KMS-11 (cell line): Measurements from ENCODE around the gene CDK6.

Source experiments
- H2AFZ ChIP-seq: fragments of 200-600 bp; sonication (generic); 2 replicates; pipeline ENCODE4 v1.6.1; 2016; ENCODE audit warnings: antibody characterized with exemption, mixed run types, low read depth
- H3K27ac ChIP-seq: fragments of 200-600 bp; sonication (generic); 2 replicates; pipeline ENCODE4 v1.6.1; 2016; ENCODE audit warnings: mild to moderate bottlenecking, mixed run types
- H3K27me3 ChIP-seq: fragments of 200-600 bp; sonication (generic); 2 replicates; pipeline ENCODE4 v1.6.1; 2017; ENCODE audit warnings: mild to moderate bottlenecking, low read depth, mixed run types, moderate library complexity; ENCODE audit not compliant: insufficient read depth
- H3K36me3 ChIP-seq: fragments of 200-600 bp; sonication (generic); 2 replicates; pipeline ENCODE4 v1.6.1; 2017; ENCODE audit warnings: mild to moderate bottlenecking, mixed run types; ENCODE audit not compliant: insufficient read depth
- H3K4me1 ChIP-seq: fragments of 200-600 bp; sonication (generic); 2 replicates; pipeline ENCODE4 v1.6.1; 2016; ENCODE audit warnings: mild to moderate bottlenecking, low read depth, mixed run types; ENCODE audit not compliant: poor library complexity, severe bottlenecking
- H3K4me2 ChIP-seq: fragments of 200-600 bp; sonication (generic); 2 replicates; pipeline ENCODE4 v1.7.0; 2016; ENCODE audit warnings: mild to moderate bottlenecking, mixed run types
- H3K4me3 ChIP-seq: fragments of 200-600 bp; sonication (generic); IDR thresholded peaks from 2 replicates; pipeline ENCODE4 v1.6.1; 2017; ENCODE audit warnings: low read depth, low read length, mixed read lengths; ENCODE audit not compliant: insufficient read depth
- H3K79me2 ChIP-seq: fragments of 200-600 bp; sonication (generic); 2 replicates; pipeline ENCODE4 v1.6.1; 2016; ENCODE audit warnings: low read depth, mixed run types; ENCODE audit not compliant: insufficient read depth
- H3K9ac ChIP-seq: fragments of 200-600 bp; sonication (generic); 2 replicates; pipeline ENCODE4 v1.6.1; 2016; ENCODE audit warnings: mild to moderate bottlenecking, mixed run types
- H4K20me1 ChIP-seq: fragments of 200-600 bp; sonication (generic); 2 replicates; pipeline ENCODE4 v1.6.1; 2016; ENCODE audit warnings: mild to moderate bottlenecking, mixed run types; ENCODE audit not compliant: insufficient read depth
- TF ChIP-seq, protein P1 (sequence below): fragments of 200-600 bp; sonication (generic); conservative IDR thresholded peaks from 2 replicates; pipeline ENCODE4 v1.6.1; 2017; ENCODE audit warnings: low read depth, mild to moderate bottlenecking, antibody characterized with exemption, low read length, moderate library complexity, mixed read lengths

Gene CDK6

DNA sequence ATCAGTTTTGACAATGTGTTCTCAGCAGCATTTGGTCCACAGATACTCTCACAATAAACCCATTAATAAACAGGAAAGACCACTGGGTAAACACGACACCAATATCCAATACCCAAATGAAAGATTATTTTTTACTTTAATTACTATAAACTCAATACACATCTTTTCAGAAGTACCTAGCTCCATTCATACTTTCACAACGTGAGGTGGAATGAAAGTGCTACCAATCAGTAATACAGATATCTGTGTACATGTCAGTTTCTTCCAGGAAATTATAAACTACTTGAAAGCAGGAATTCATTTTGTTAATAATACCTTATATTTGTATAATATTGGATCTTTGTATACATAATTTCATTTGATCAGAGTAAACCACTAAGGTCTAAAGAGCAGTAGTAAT, 11.9 kb downstream of the CDK6 start:
- Histone ChIP-seq H3K4me1 (peaks cover 100% of the 10 kb centered on the region), H3K4me3 (no peak overlapping the region), H4K20me1 (peaks cover 41% of the 10 kb centered on the region), H3K9ac (no peak overlapping the region), H2AFZ (no peak overlapping the region), H3K36me3 (peaks cover 7% of the 10 kb centered on the region; the same call in 1 of the 2 replicates), H3K4me2 (peak overlapping the region; percentile 26), H3K79me2 (peaks cover 100% of the 10 kb centered on the region), H3K27ac (peak overlapping the region; percentile 38; the same call in 1 of the 2 replicates), H3K27me3 (no peaks in the 10 kb centered on the region)
- TF ChIP-seq, protein P1, sequence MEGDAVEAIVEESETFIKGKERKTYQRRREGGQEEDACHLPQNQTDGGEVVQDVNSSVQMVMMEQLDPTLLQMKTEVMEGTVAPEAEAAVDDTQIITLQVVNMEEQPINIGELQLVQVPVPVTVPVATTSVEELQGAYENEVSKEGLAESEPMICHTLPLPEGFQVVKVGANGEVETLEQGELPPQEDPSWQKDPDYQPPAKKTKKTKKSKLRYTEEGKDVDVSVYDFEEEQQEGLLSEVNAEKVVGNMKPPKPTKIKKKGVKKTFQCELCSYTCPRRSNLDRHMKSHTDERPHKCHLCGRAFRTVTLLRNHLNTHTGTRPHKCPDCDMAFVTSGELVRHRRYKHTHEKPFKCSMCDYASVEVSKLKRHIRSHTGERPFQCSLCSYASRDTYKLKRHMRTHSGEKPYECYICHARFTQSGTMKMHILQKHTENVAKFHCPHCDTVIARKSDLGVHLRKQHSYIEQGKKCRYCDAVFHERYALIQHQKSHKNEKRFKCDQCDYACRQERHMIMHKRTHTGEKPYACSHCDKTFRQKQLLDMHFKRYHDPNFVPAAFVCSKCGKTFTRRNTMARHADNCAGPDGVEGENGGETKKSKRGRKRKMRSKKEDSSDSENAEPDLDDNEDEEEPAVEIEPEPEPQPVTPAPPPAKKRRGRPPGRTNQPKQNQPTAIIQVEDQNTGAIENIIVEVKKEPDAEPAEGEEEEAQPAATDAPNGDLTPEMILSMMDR: no peak

GRCh38 chr7:92823042-92823441, 13.3 kb downstream of the CDK6 start:
- Histone ChIP-seq H3K4me2 (peak overlapping the region; percentile 26), H3K9ac (no peak overlapping the region), H3K27me3 (no peaks in the 10 kb centered on the region), H2AFZ (no peak overlapping the region), H3K79me2 (peaks cover 100% of the 10 kb centered on the region), H4K20me1 (peaks cover 31% of the 10 kb centered on the region), H3K4me3 (no peak overlapping the region), H3K36me3 (peaks cover 5% of the 10 kb centered on the region; the same call in 1 of the 2 replicates), H3K4me1 (peaks cover 100% of the 10 kb centered on the region), H3K27ac (peak overlapping the region; percentile 38; the same call in 1 of the 2 replicates)
- TF ChIP-seq, protein P1: no peak

- H3K9ac ChIP-seq: no peak overlapping the region
- H3K79me2 ChIP-seq: peaks cover 100% of the 10 kb centered on the region
- H3K27me3 ChIP-seq: no peaks in the 10 kb centered on the region
- H3K36me3 ChIP-seq: no peaks in the 10 kb centered on the region
- peaks cover 100% of the 10 kb centered on the region for H3K4me1 ChIP-seq
- no peak overlapping the region for H3K27ac ChIP-seq
- TF ChIP-seq, protein P1: no peak
- H3K4me2 ChIP-seq: peak overlapping the region; percentile 85; the same call in 1 of the 2 replicates
- no peak overlapping the region for H2AFZ ChIP-seq
- peaks cover 17% of the 10 kb centered on the region for H4K20me1 ChIP-seq
- H3K4me3 ChIP-seq: no peak overlapping the region
Measured at GRCh38 chr7:92820191-92820590, 16.2 kb downstream of the CDK6 start.

GRCh38 chr7:92817398-92817797, 19.0 kb downstream of the CDK6 start:
- Histone ChIP-seq H2AFZ (no peak overlapping the region), H3K4me2 (peak overlapping the region; percentile 85; the same call in 1 of the 2 replicates), H4K20me1 (no peaks in the 10 kb centered on the region), H3K79me2 (peaks cover 91% of the 10 kb centered on the region), H3K4me3 (no peak overlapping the region), H3K36me3 (no peaks in the 10 kb centered on the region), H3K27me3 (no peaks in the 10 kb centered on the region), H3K27ac (peak overlapping the region; percentile 98; the same call in 1 of the 2 replicates), H3K4me1 (peaks cover 100% of the 10 kb centered on the region), H3K9ac (no peak overlapping the region)
- TF ChIP-seq, protein P1: no peak
